K562 (cell line): ENCODE data around the gene GRK3. TPM values are rescaled to one million over a fixed set of nuclear protein-coding genes. Genes with fewer than 3 reads are reported as not detected.
"Not testable (repeated sequence)": the region's sequence is repeated elsewhere in the genome, so short reads cannot be mapped to it uniquely, and the experiment has no call there.

Experiments
- ATAC-seq: fragments of 200-7000 bp; cut with Tn5 transposase; 3 replicates; pipeline ENCODE4 v1.9.1; 2020; ENCODE audit warnings: moderate library complexity
- BruUV-seq: library from RNA; stranded (reverse); fragments of 400-500 nt; replicated peaks from 2 replicates; lab custom pipeline; 2021; lab: Mats Ljungman, UMichigan
- CTCF ChIA-PET: fragments of 300-600 bp; formaldehyde crosslinking; extraction: SDS; loops from one replicate; lab custom pipeline; 2021; ENCODE audit warnings: low intra/inter-chr PET ratio; lab: Yijun Ruan, JAX
- POLR2A ChIA-PET: fragments of 300-600, 350-650 bp; sonication (Branson Sonifier 250); formaldehyde crosslinking; extraction: SDS; loops from one replicate; lab custom pipeline; 2021; ENCODE audit warnings: antibody characterized with exemption, inconsistent platforms; lab: Yijun Ruan, JAX
- DNase-seq, 4 experiments: peaks; one replicate each; pipeline versions ENCODE4 v3.0.0 to v3.0.0-alpha.2; 2011 to 2018; ENCODE audit warnings: low spot score in 3 of 4, mixed read lengths in 3 of 4; ENCODE audit errors: extremely low read depth in 1 of 4
- FAIRE-seq: peaks from 2 replicates; lab custom pipeline; 2011; peaks lifted over from hg19 to GRCh38; lab: Jason Lieb, UNC
- H2AFZ ChIP-seq: 2 replicates; pipeline ENCODE4 v1.6.0; 2011; ENCODE audit warnings: low read depth, low read length, control low read depth, inconsistent platforms
- H3K27ac ChIP-seq: fragments of 200-600 bp; 3 replicates; pipeline ENCODE4 v1.8.0; 2011; ENCODE audit warnings: low read depth, mild to moderate bottlenecking, control low read depth, inconsistent platforms, low read length, moderate library complexity, mixed read lengths; ENCODE audit errors: extremely low read depth
- H3K27me3 ChIP-seq, 2 experiments: fragments of 300-600 bp in 1 of 2; 2 replicates in 1 of 2; 3 replicates in 1 of 2; pipeline versions ENCODE4 v1.6.0 to v1.8.0; 2011; ENCODE audit warnings: inconsistent platforms in 2 of 2, low read length in 2 of 2, mild to moderate bottlenecking in 1 of 2, mixed read lengths in 1 of 2, moderate library complexity in 1 of 2; ENCODE audit not compliant: control insufficient read depth in 2 of 2, insufficient read depth in 2 of 2
- H3K36me3 ChIP-seq: fragments of 300-600 bp; 3 replicates; pipeline ENCODE4 v1.8.0; 2011; ENCODE audit warnings: mild to moderate bottlenecking, low read length, inconsistent platforms; ENCODE audit not compliant: control insufficient read depth, insufficient read depth
- H3K4me1 ChIP-seq, 2 experiments: fragments of 200-600 bp in 1 of 2; replicated peaks in 1 of 2; 2 replicates in 1 of 2; 3 replicates in 1 of 2; pipeline versions ENCODE4 v1.5.1 to v1.8.0; 2011; ENCODE audit warnings: inconsistent platforms in 2 of 2, low read length in 2 of 2, mild to moderate bottlenecking in 1 of 2, mixed read lengths in 1 of 2, moderate library complexity in 1 of 2; ENCODE audit not compliant: control insufficient read depth in 2 of 2, insufficient read depth in 2 of 2
- H3K4me2 ChIP-seq: 2 replicates; pipeline ENCODE4 v1.6.1; 2011; ENCODE audit warnings: low read length, control low read depth, inconsistent platforms, mixed read lengths; ENCODE audit not compliant: insufficient read depth
- H3K4me3 ChIP-seq: fragments of 200-600 bp; sonication (generic), shearing (Covaris generic); 2 replicates; pipeline ENCODE4 v1.5.1; 2016; ENCODE audit warnings: control low read depth, inconsistent platforms
- H3K79me2 ChIP-seq: fragments of 200-600 bp; 3 replicates; pipeline ENCODE4 v1.8.0; 2011; ENCODE audit warnings: low read length, inconsistent platforms; ENCODE audit not compliant: control insufficient read depth, insufficient read depth
- H3K9ac ChIP-seq, 2 experiments: 2 replicates each; pipeline versions ENCODE4 v1.6.0 to v1.6.1; 2011; ENCODE audit warnings: low read depth in 2 of 2, low read length in 2 of 2, control low read depth in 1 of 2, inconsistent platforms in 1 of 2, mild to moderate bottlenecking in 1 of 2, mixed read lengths in 1 of 2; ENCODE audit not compliant: insufficient read depth in 1 of 2
- H3K9me1 ChIP-seq: one replicate; pipeline ENCODE4 v1.6.0; 2011; ENCODE audit warnings: inconsistent platforms, mild to moderate bottlenecking, low read length, moderate library complexity; ENCODE audit not compliant: control insufficient read depth, insufficient read depth
- H3K9me3 ChIP-seq: replicated peaks from 2 replicates; pipeline ENCODE4 v1.5.1; 2011; ENCODE audit warnings: low read depth, low read length, inconsistent platforms; ENCODE audit not compliant: control insufficient read depth, insufficient read depth
- H4K20me1 ChIP-seq: replicated peaks from 2 replicates; pipeline ENCODE4 v1.6.1; 2011; ENCODE audit warnings: low read length, inconsistent platforms, mixed read lengths; ENCODE audit not compliant: control insufficient read depth, insufficient read depth
- LCOR ChIP-seq: sonication (generic); formaldehyde crosslinking; IDR thresholded peaks from 2 replicates; pipeline ENCODE4 v1.8.0; 2022; ENCODE audit warnings: mild to moderate bottlenecking, missing genetic modification reagents
- SRSF7 ChIP-seq: fragments of 200-400 bp; formaldehyde crosslinking; optimal IDR thresholded peaks from 2 replicates; pipeline ENCODE3; 2017; ENCODE audit warnings: mild to moderate bottlenecking, low read depth, low read length
- ZNF324 ChIP-seq: fragments of 250-450 bp; sonication (Bioruptor Pico); IDR thresholded peaks from 2 replicates; pipeline ENCODE4 v1.4.0; 2020; ENCODE audit warnings: mild to moderate bottlenecking
- ZNF408 ChIP-seq: fragments of 250-450 bp; sonication (Bioruptor Pico); IDR thresholded peaks from 2 replicates; pipeline ENCODE4 v1.4.0; 2020; ENCODE audit warnings: low read depth, mild to moderate bottlenecking, moderate library complexity
- ZNF436 ChIP-seq: fragments of 250-450, 450-650 bp; sonication (Bioruptor Pico); formaldehyde crosslinking; IDR thresholded peaks from 2 replicates; pipeline ENCODE4 v1.7.0; 2020; ENCODE audit warnings: mild to moderate bottlenecking
- WGBS: fragments of 100-300 bp; shearing (Covaris generic); methylation state at CpG from one replicate; pipeline ENCODE4 v1.1.6; 2016; ENCODE audit warnings: low coverage, mixed read lengths; ENCODE audit not compliant: insufficient coverage; ENCODE audit errors: missing lambda C conversion rate; 5-methylcytosine and 5-hydroxymethylcytosine counted together
- in situ Hi-C: fragments of 300-500 bp; cut with MboI; formaldehyde crosslinking; loops from 4 replicates; pipeline ENCODE4 v1.15.0; 2018; ENCODE audit warnings: inconsistent platforms, mixed read lengths
- intact Hi-C: fragments of 100-400 bp; cut with micrococcal nuclease; formaldehyde crosslinking; loops from 2 replicates; pipeline ENCODE4 v1.14.2; 2022
- polyA plus RNA-seq, 8 experiments: library from polyadenylated mRNA; depleted of rRNA in 4 of 8; stranded (reverse) in 5 of 8; unstranded in 3 of 8; fragments of >200 nt; fragmentation: Nextera tagmentation in 2 of 8; fragmentation: Illumina TruSeq in 1 of 8; extraction: Ambion mirVana in 2 of 8; extraction: Trizol in 1 of 8; gene quantifications; 2 replicates each; pipeline versions ENCODE4 v1.2.1 to v1.2.3, GENCODE V29; 2011 to 2014; ENCODE audit warnings: inconsistent platforms in 1 of 8, missing spikeins in 1 of 8
- total RNA-seq, 7 experiments: library from RNA; depleted of rRNA in 6 of 7; stranded (reverse); fragments of >200 nt in 6 of 7; fragmentation: Illumina TruSeq in 2 of 7; extraction: Trizol in 2 of 7; gene quantifications; 2 replicates each; pipeline versions ENCODE4 v1.2.1 to v1.2.3, GENCODE V29; 2011 to 2021; ENCODE audit warnings: low replicate concordance in 1 of 7

GRK3 gene
- total and polyA plus RNA-seq, 9 of the 15 experiments (the other 6 are each of a cell fraction or from before 2014, with no cell fraction given) = 1.4 to 7.6 (median 3.6) TPM

- in situ Hi-C loops = no loop called here
- no peaks in the 10 kb centered on the region for H3K9me3 ChIP-seq
- no peak overlapping the region for H3K9ac ChIP-seq
- no peaks in the 10 kb centered on the region for H4K20me1 ChIP-seq
- H3K4me3 ChIP-seq = no peak overlapping the region
- no peaks in the 10 kb centered on the region for H3K79me2 ChIP-seq
- H3K4me2 ChIP-seq = no peak overlapping the region
- DNase-seq = no peak
- H3K4me1 ChIP-seq = no peaks in the 10 kb centered on the region
- POLR2A ChIA-PET = no interaction called here
- 0% methylated on average over 1 of the region's 1 CpG for WGBS
- no peaks in the 10 kb centered on the region for H3K9me1 ChIP-seq
- BruUV-seq = no TSS peak
- no peaks in the 10 kb centered on the region for H3K27me3 ChIP-seq
- no peak overlapping the region for H2AFZ ChIP-seq
- CTCF ChIA-PET = no interaction called here
- H3K27ac ChIP-seq = no peak overlapping the region
- FAIRE-seq = no peak
- ATAC-seq = no peak
- no peak for TF ChIP-seq ZNF324 (CRISPR knock-in tag)
- TF ChIP-seq LCOR (CRISPR knock-in tag) = no peak
- TF ChIP-seq ZNF408 (CRISPR knock-in tag) = no peak
- no peak for TF ChIP-seq SRSF7
- TF ChIP-seq ZNF436 = no peak
- intact Hi-C loops = no loop called here
- H3K36me3 ChIP-seq = no peaks in the 10 kb centered on the region
Measured at GRCh38 chr22:25525376-25525775, 39.1 kb upstream of the GRK3 start.

GRCh38 chr22:25525804-25526584, 38.5 kb upstream of the GRK3 start:
- H4K20me1 ChIP-seq, intact Hi-C loops, in situ Hi-C loops, BruUV-seq, H3K9me3 ChIP-seq, H3K36me3 ChIP-seq, H3K4me3 ChIP-seq, H3K27me3 ChIP-seq, DNase-seq, H3K79me2 ChIP-seq, H3K27ac ChIP-seq, H3K9me1 ChIP-seq, ATAC-seq, H2AFZ ChIP-seq, H3K4me1 ChIP-seq, H3K4me2 ChIP-seq, CTCF ChIA-PET, H3K9ac ChIP-seq, FAIRE-seq: not testable (repeated sequence)
- POLR2A ChIA-PET = interaction anchor here (0.8 kb wide), 1 partner anchor 1140 kb away, joined by 4 read pairs; no protein-coding TSS in a partner anchor
- 2% methylated on average over 3 of the region's 3 CpGs for WGBS

- H2AFZ ChIP-seq, H3K79me2 ChIP-seq, H3K9me3 ChIP-seq, H4K20me1 ChIP-seq, BruUV-seq, CTCF ChIA-PET, ATAC-seq, FAIRE-seq, H3K4me2 ChIP-seq, DNase-seq, in situ Hi-C loops, H3K9ac ChIP-seq, intact Hi-C loops, H3K4me3 ChIP-seq, H3K36me3 ChIP-seq, H3K27me3 ChIP-seq, H3K9me1 ChIP-seq, H3K27ac ChIP-seq, H3K4me1 ChIP-seq: not testable (repeated sequence)
- POLR2A ChIA-PET = interaction anchor here (0.8 kb wide), 1 partner anchor 1139 kb away, joined by 4 read pairs; no protein-coding TSS in a partner anchor
- 0% methylated on average over 1 of the region's 1 CpG for WGBS
Measured at GRCh38 chr22:25527016-25527415, 37.5 kb upstream of the GRK3 start.
